Calu3 (cell line): ENCODE measurements around the gene VIT. TPM values are rescaled to one million over a fixed set of nuclear protein-coding genes. Genes with fewer than 3 reads are reported as not detected.

Experiments
- BruUV-seq: library from RNA; stranded (reverse); fragments of 400-500 nt; replicated peaks from 2 replicates; lab custom pipeline; 2021; lab: Mats Ljungman, UMichigan
- CTCF ChIA-PET: fragments of 300-600 bp; sonication (Branson Sonifier 250); formaldehyde crosslinking; loops from one replicate; lab custom pipeline; 2022; ENCODE audit warnings: antibody characterized with exemption; lab: Charles Lee
- DNase-seq: peaks from one replicate; pipeline ENCODE4 v3.0.0; 2022
- H3K27ac Mint-ChIP-seq: one replicate; pipeline ENCODE4 v1.8.0; 2022; ENCODE audit warnings: mixed read lengths; ENCODE audit not compliant: unreplicated experiment
- H3K27me3 Mint-ChIP-seq: one replicate; pipeline ENCODE4 v1.8.0; 2022; ENCODE audit warnings: mixed read lengths; ENCODE audit not compliant: unreplicated experiment
- H3K36me3 Mint-ChIP-seq: one replicate; pipeline ENCODE4 v1.8.0; 2022; ENCODE audit warnings: mild to moderate bottlenecking, moderate library complexity, mixed read lengths; ENCODE audit not compliant: insufficient read depth, unreplicated experiment
- H3K4me1 Mint-ChIP-seq: one replicate; pipeline ENCODE4 v1.8.0; 2022; ENCODE audit warnings: mild to moderate bottlenecking, low read depth, mixed read lengths; ENCODE audit not compliant: unreplicated experiment
- H3K4me3 Mint-ChIP-seq: one replicate; pipeline ENCODE4 v1.8.0; 2022; ENCODE audit warnings: mild to moderate bottlenecking, low read depth, moderate library complexity, mixed read lengths; ENCODE audit not compliant: unreplicated experiment
- H3K9me3 Mint-ChIP-seq: one replicate; pipeline ENCODE4 v1.8.0; 2022; ENCODE audit warnings: low read depth, mixed read lengths; ENCODE audit not compliant: unreplicated experiment
- CTCF ChIP-seq: fragments of 200-600 bp; IDR thresholded peaks from one replicate; pipeline ENCODE4 v1.8.0; 2022; ENCODE audit warnings: antibody characterized with exemption; ENCODE audit not compliant: unreplicated experiment
- intact Hi-C: fragments of 100-400 bp; cut with micrococcal nuclease; formaldehyde crosslinking; loops from one replicate; pipeline ENCODE4 v1.10.0; 2022; ENCODE audit not compliant: unreplicated experiment
- total RNA-seq: library from RNA; stranded (reverse); gene quantifications from 2 replicates; pipeline ENCODE4 v1.2.3, GENCODE V29; 2022

The VIT gene
- total RNA-seq, 1 experiment from 2014 or later = not detected

DNA sequence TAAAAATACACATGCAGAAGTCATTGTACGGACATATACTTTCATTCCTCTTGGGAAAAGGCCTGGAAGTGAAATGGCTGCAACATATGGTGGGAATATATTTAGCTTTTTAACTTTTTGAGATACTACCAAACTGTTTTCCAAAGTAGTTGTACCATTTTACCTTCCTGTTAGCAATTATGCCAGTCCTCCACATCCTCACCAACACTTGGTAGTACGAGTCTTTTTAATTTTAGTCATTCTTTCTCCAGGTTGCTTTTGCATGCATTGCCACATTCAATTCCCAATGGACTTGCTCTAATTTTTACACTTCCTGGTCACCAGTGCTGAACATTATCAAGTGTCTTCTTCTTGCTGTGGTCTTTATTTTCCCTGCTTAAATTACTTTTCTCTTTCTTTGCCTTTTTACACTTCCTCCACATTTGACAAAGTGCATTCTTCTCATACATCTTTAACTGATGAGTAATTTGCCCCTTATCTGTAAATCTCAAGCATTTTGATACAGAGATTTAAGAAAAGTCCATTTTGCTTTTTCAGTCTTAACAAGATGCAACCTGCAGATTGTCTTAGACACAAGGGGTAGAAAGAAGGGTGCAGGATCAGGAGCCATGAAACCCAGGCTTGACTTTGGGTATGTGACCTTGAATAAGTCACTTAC lies 14.5 kb downstream of the VIT start:
- CTCF ChIA-PET = no interaction called here
- DNase-seq = no peak
- intact Hi-C loops = no loop called here
- Mint-ChIP-seq H3K27ac (no peak overlapping the region), H3K4me3 (no peak overlapping the region), H3K4me1 (peaks cover 35% of the 10 kb centered on the region), H3K9me3 (peaks cover 10% of the 10 kb centered on the region), H3K36me3 (no peaks in the 10 kb centered on the region), H3K27me3 (no peaks in the 10 kb centered on the region)
- no peak for TF ChIP-seq CTCF
- no TSS peak for BruUV-seq

DNA sequence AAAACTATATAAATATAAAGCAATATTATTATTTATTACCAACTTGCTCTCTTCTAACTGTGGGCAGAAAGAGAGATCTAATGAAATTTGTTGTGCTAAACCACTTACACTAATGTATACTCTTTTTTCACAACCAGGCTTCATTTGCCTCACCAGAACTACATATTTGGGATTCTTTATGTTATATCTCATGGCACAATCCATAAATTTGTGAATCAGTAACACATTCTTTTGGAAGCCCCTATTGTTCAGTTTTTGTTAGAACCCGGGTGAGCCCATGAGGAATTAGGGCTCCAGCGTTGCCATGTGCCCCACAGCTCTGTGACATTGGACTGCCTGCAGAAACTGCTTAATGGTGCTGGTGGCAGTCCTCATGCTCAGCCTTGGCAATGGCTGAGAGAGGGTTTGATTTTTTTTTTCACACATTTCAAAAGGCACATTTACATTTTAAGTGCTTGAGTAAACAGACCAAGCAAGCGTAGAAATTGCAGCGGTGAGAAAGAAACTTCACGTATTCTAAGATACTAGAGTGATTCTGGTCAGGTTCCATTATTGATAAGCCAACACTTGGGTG lies 15.3 kb downstream of the VIT start:
- CTCF ChIA-PET = no interaction called here
- BruUV-seq = no TSS peak
- intact Hi-C loops = no loop called here
- peaks cover 10% of the 10 kb centered on the region for H3K9me3 Mint-ChIP-seq
- H3K27ac Mint-ChIP-seq = no peak overlapping the region
- TF ChIP-seq CTCF = no peak
- no peaks in the 10 kb centered on the region for H3K36me3 Mint-ChIP-seq
- no peaks in the 10 kb centered on the region for H3K27me3 Mint-ChIP-seq
- no peak overlapping the region for H3K4me3 Mint-ChIP-seq
- H3K4me1 Mint-ChIP-seq = peaks cover 27% of the 10 kb centered on the region
- no peak for DNase-seq

DNA sequence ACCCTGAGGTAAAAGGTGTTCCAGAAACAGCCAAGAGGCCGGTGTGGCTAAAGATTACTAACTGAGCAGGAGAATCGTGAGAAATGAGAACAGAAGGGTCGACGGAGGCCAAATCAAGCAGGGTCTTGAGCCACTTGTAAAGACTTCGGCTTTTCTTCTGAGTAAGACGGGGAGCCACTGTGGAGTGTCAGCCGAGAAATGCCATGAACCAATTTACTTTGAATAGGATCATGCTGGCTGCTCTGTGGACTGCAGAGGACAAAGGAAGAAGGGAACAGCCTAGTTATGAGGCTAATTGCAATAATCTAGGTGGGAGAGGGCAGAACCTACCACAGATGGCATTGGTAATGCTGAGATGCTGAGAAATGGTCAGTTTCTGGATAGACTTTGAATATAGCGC lies 16.8 kb downstream of the VIT start:
- H3K9me3 Mint-ChIP-seq = peaks cover 10% of the 10 kb centered on the region
- H3K4me3 Mint-ChIP-seq = no peak overlapping the region
- intact Hi-C loops = no loop called here
- BruUV-seq = no TSS peak
- H3K27ac Mint-ChIP-seq = no peak overlapping the region
- no peak for TF ChIP-seq CTCF
- H3K27me3 Mint-ChIP-seq = no peaks in the 10 kb centered on the region
- CTCF ChIA-PET = no interaction called here
- DNase-seq = no peak
- peaks cover 15% of the 10 kb centered on the region for H3K4me1 Mint-ChIP-seq
- H3K36me3 Mint-ChIP-seq = no peaks in the 10 kb centered on the region

- Mint-ChIP-seq H3K27me3 (no peaks in the 10 kb centered on the region), H3K4me3 (no peak overlapping the region), H3K36me3 (no peaks in the 10 kb centered on the region), H3K27ac (no peak overlapping the region), H3K4me1 (no peaks in the 10 kb centered on the region), H3K9me3 (peaks cover 1% of the 10 kb centered on the region)
- CTCF ChIA-PET = no interaction called here
- TF ChIP-seq CTCF = no peak
- intact Hi-C loops = no loop called here
- no TSS peak for BruUV-seq
- no peak for DNase-seq
Observed at GRCh38 chr2:36716111-36716510, 19.6 kb downstream of the VIT start.
